ENCODE data around the gene CD209.
"Not testable (repeated sequence)": the region's sequence is repeated elsewhere in the genome, so short reads cannot be mapped to it uniquely, and the experiment has no call there.

Gene CD209

DNA sequence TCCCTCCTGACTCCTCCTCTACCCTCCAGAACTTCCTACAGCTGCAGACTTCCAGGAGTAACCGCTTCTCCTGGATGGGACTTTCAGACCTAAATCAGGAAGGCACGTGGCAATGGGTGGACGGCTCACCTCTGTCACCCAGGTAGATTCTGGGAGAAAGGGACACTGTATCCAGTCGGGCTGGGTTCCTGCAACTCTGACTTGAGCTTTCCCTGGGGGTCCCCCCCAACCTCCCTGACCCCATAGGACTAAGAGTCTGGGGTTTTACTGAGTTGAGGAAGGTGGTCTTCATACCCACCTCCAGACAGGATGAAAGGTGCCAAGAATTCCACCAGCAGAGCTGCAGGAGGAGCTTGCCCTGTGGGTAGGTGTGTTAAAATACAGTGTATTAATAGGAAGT lies 20.2 kb upstream of the CD209 start:
- no peak for DNase-seq

DNA sequence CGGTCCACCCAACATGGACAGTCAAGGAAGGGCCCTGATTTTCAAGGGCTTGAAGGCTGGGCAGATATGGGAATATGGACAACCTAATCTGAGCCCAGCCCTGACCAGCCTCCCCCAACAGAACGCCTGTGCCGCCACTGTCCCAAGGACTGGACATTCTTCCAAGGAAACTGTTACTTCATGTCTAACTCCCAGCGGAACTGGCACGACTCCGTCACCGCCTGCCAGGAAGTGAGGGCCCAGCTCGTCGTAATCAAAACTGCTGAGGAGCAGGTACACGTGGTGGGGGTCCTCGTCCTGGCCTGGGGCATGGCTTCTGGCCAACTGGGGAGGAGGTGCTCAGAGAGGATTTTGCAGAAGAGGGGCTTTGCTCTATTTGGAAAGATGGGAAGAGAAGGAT lies 19.2 kb upstream of the CD209 start:
- no peak for DNase-seq

DNA sequence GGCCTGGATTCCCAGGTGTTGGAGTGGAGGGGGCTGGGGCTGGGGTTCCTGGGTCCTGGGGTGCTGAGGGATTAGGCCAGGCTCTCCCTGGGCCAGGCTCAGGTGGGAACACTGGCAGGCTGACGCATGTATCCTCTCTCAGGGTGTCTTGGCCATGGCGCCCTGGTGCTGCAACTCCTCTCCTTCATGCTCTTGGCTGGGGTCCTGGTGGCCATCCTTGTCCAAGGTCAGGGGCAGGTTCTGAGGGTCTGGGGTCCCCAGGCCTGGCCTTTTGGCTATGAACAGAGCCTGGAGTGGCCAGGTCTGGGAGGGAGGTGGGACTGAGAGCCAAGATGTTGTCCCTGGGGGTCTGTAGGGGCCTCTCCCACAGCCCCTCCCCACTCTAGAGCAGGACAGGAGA lies 17.7 kb upstream of the CD209 start:
- not testable (repeated sequence) for DNase-seq

DNA sequence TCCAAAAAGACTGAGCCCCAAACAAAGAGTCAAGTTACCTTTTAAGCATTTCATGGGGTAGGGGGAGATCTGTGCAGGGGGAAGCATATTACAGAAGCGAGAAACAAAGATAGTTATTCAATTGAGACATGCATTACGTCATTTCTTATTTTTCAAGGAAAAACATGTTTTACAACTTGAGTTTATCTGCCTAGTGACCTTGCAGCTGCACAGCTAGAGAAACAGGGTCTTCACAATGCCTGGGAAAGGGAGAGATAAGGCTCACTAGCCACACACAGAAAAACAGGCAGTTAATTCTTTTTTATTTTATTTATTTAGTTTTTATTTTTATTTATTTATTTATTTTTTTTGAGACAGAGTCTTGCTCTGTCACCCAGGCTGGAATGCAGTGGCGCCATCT lies 16.8 kb upstream of the CD209 start:
- DNase-seq: not testable (repeated sequence)

DNA sequence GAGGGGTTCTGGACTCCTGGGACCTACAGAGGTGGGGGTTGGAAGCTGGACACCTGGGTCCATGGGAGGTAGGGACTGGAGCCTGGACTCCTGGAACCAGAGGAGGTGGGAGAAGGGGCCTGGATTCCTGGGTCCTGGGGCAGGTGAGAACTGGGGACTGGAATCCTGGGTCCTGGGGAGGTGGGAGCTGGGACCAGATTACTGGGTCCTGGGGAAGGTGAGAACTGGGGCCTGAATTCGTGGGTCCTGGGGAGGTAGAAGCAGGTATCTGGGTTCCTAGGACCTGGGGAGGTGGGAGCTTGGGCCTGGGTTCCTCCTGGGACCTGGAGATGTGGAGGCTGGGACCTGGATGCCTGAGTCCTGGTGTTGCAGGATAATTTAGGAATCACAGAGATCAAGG lies 16.4 kb upstream of the CD209 start:
- no peak for DNase-seq

DNA sequence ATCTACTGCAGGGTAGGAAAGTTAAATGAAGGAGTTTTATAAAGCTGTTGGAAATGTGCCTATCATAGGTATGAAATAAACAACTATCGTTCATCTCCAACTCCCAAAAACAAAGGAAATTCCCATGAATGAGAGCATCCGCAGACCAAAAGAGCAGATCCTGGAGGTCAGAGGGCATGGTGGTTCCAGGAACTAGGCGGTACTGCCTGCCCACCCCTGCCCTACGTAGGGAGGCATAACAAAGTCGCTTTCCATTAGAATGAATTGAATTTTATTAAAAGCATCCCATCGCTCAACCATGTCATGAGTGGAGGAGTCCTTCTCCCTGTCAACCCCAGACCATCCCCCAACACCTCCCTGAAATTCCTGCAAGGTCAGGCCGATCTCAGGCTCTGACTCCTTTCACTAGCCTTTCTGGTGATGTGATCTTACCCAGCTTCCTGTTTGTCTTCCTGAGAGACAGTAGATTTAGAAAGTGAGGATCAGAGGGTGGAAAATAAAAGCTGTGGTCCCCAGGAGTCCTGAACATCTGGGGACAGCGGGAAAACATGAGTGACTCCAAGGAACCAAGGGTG lies 15.5 kb upstream of the CD209 start, which contains the start of gene CLEC4M:
CLEC4M (plus strand) TSS at position 525 of the 575 bp plus-strand sequence; CDS start at position 549, 24 bp downstream.
- DNase-seq: no peak

DNA sequence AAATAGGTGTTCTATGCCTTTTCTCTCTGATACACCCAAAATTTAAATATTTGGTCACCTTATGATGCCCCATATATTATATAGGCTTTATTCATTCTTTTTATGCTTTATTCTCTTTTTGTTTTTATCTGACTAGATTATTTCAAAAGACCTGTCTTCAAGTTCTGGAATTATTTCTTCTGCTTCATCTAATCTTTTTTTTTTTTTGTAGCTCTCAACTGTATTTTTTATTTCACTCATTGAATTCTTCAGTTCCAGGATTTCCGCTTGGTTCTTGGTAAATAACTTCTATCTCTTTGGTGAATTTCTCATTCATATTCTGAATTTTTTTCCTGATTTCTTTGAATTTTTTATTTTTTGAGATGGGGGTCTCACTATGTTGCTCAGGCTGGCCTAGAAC lies 11.8 kb upstream of the CD209 start:
- no peak for DNase-seq

DNA sequence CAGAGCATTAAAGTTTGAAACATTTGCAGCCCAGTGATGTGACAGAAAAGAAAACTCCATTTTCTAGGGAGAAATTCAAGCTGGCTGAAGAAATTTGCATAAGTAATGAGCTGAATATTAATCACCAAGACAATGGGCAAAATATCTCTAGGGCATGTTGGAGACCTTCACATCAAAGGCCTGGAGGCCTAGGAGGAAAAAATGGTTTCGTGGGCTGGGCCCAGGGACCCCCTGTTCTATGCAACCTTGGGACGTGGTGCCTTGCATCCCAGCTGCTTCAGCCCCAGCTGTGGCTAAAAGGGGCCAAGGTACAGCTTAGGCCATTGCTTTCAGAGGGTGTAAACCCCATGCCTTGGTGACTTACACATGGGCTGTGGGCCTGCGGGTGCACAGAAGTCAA lies 10.0 kb upstream of the CD209 start:
- no peak for DNase-seq

DNA sequence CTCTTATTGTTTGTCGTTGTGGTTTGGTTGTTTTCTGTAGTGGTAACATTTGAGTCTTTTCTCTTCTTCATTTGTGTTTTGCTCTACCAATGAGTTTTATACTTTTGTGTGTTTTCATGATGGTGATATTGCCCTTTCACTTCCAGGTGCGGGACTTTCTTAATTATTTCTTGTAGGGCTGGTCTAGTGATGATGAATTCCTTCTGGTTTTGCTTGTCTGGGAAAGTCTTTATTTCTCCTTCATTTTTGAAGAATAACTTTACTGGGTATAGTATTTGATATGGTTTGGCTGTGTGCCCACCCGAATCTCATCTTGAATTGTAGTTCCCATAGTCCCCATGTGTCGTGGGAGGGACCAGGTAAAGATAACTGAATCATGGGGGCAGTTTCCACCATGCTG lies 8.9 kb upstream of the CD209 start:
- DNase-seq: no peak

DNA sequence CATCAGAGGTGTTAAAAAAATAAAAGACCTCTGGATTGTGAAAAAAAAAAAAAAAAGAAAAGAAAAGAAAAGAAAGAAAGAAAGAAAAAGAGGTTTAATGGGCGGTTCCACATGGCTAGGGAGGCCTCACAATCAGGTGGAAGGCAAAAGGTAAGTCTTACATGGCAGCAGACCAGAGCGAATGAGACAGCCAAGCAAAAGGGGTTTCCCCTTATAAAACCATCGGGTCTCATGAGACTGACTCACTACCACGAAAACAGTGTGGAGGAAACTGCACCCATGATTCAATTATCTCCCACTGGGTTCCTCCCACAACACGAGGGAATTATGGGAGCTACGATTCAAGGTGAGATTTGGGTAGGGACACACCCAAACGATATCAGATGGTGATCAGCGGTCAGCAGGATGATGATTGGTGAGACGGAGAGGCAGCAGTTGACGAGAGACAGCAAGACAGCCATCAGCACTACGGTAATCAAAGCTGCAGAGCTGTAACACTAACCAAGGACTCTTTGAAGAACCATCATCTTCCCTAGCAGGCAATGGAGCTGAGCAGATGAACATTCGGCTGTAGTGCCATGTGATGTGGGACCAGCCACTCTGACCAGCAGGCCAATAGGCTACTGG lies 3.9 kb upstream of the CD209 start:
- DNase-seq: no peak

DNA sequence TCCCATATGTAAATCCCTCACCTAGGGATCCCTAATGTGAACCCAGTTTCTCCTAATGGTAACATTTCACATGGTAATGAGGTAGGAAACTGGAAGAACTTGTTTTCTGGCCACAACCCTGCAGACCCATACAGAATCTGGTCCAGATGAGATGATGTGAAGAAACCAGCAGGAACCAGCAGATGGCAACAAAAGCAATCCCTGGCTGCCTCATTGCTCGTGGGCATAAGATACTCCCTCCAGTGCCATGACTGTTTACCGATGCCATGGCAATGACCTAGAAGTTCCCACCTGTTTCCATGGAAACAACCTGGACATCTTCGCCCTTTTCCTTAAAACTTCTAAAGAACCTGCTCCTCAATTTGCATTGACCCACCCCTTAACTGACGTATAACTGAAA lies 1.4 kb upstream of the CD209 start:
- no peak for DNase-seq

DNA sequence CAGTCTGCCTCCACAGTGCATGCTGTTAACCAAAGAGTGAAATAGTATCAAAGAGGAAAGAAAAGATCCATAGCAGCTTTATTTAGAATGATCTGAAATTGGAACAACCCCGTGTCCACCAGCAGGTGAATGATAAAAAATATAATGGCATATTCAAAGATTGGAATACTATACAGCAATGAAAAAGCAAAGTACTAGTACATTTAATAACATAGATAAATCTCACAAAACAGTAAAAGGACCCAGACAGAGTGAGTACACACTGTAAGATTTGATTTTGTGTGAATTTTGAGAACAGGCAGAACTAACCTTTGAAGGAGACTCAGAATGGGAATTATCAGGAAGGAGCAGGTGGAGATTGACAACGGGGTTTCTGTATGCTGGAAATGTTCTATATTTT lies 837 bp upstream of the CD209 start:
- no peak for DNase-seq

DNA sequence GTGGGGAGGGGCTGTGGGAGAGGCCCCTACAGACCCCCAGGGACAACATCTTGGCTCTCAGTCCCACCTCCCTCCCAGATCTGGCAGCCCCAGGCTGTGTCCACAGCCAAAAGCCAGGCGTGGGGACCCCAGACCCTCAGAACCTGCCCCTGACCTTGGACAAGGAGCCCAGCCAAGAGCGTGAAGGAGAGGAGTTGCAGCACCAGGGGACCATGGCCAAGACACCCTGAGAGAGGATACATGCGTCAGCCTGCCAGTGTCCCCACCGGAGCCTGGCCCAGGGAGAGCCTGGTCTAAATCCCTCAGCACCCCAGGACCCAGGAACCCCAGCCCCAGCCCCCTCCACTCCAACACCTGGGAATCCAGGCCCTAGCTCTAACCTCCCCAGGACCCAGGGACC lies 1.0 kb downstream of the CD209 start:
- DNase-seq: not testable (repeated sequence)

DNA sequence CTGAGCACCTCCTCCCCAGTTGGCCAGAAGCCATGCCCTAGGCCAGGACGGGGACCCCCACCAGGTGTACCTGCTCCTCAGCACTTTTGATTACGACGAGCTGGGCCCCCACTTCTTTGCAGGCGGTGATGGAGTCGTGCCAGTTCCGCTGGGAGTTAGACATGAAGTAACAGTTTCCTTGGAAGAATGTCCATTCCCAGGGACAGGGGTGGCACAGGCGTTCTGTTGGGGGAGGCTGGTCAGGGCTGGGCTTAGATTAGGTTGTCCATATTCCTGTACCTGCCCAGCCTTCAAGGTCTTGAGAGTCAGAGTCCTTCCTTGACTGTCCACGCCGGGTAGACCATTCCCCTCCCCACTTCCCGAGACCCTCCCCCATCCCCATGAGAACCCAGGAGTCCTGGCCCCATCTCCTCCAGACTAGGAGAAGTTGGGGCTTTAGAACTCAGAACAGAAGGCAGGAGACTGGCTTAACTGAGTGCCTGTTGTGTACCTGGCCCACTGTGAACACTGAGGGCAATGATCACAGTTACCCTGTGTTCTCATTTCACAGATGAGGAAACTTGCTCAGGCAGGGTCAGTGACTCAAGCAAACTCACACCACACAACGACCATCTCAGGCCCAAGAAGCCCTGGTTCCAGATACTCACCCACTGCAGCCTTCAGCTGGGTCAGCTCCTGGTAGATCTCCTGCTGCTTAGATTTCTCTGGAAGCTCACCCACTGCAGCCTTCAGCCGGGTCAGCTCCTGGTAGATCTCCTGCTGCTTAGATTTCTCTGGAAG lies 2.3 kb downstream of the CD209 start:
- no peak for DNase-seq

DNA sequence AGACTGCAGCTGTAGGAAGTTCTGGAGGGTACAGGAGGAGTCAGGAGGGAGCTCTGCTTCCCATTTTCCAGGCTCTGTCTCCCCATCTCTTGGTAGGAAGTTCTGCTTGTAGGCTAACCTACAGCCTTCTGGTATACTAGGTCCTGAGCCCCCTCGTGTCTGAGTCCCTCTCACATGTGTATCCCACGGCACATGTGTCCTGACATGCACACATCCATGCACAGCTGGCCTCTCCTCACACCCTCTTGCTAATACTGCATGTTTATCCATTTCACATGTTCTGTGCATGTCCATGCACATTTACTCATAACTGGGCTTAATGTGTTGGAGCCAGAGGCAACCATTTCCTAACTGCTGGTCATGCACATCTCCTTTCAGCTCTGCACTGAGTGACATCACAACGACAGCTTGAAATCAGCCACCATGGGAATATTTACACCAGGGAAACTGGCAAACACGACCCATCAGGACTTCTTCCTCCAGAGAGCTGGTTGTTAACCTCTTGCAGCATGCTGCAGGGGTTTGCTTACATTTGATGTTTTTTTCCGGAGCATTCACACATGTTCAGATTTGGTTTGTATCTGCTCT lies 3.0 kb downstream of the CD209 start:
- DNase-seq: no peak

DNA sequence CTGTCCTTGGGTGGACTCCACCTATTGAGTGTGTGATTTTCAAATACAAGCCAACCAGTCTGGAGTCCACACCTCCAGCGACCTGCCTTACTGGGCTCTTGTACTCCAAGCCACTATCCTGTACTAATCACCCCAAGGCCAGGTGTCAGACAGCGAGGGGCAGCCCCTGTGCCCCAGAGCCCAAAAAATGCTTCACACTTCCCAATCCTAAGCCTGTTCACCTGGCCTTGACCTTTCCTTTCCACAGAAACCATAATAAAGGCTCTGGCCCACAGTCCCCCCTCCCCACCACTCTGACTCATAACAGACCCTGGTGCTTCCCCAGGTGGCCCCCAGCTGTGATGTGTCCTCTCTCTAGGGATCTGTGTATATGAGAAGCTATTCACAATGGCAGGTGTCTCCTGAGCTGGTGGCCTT lies 3.9 kb downstream of the CD209 start:
- DNase-seq: no peak

DNA sequence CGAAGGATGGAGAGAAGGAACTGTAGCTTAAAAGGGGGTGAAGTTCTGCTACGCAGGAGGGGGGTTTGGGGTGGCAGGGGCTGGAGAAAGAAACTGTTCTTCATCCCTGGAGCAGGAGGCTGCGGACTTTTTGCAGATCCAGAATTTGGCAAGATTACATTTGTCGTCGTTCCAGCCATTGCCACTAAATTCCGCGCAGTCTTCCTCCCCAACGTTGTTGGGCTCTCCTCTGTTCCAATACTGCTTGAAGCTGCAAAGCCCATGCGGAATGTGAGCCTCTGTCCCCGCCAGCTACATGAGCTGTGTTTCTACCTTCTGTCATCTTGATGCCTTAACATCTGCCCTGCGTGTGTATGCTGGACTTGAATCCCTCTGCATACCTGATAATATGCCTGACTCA lies 4.3 kb downstream of the CD209 start:
- DNase-seq: no peak

DNA sequence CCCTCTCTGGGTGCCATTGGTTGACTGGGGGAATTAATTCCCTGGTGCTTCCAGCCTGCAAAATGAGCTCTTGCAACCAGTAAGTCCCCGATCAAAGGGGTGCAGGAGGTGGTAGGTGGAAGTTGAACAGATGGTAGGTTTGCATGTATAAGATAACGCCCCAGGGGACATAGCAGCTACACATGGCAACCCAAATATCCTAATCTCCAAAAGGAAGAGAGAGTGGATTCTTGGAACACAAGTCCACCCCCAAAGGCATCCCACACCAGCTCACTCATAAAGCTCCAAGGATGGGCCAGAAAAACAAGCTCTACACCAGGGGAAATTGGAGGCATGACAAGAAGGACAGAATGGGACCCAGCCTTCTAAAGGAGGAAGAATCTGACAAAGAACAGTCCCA lies 4.8 kb downstream of the CD209 start:
- DNase-seq: no peak

DNA sequence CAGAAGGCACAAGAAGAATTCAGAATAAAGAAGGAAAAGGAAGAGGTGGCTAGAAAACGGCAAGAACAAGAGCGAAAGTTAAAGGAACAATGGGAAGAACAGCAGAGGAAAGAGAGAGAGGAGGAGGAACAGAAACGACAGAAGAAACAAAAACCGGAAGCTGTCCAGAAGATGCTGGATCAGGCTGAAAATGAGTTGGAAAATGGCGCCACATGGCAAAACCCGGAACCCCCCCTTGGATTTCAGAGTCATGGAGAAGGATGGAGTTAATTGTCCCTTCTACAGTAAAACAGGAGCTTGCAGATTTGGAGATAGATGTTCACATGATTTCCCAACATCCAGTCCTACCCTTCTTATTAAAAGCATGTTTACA lies 6.7 kb downstream of the CD209 start:
- DNase-seq: no peak

DNA sequence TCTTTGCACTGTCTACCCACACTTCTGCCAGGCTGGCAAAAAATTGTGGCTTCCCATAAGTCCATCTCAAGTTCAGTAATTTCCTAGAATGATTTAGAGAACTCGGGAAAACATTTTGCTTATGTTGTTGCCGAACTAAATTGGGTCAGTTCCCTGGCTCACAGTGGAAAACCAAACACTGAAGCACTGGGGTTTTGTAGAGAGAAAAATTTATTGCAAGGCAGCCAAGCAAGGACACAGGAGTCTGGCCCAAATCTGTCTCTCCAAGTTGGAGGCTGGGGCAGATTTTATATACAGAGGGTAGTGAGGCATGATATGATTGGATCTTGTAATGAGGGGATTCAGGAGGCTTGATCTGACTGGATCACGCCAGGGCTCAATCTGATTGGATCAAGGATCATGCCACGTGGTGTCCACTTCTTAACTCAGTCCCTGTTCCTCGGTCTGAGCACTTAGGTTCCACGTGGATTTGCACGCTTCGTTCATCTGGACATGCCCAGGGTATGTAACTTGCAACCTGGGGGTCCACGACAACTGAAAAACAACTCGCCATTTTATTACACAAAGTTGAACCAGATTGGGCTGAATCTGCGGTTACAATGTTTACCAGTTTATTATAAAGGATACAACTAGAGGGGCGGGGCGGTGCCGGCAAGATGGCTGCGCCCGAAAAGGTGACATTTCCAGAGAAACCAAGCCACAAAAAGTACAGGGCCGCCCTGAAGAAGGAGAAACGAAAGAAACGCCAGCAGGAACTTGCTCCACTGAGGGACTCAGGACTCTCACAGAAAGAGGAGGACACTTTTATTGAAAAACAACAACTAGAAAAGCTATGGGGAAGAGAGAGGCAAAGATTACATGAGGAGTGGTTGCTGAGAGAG lies 7.3 kb downstream of the CD209 start:
- DNase-seq: no peak

DNA sequence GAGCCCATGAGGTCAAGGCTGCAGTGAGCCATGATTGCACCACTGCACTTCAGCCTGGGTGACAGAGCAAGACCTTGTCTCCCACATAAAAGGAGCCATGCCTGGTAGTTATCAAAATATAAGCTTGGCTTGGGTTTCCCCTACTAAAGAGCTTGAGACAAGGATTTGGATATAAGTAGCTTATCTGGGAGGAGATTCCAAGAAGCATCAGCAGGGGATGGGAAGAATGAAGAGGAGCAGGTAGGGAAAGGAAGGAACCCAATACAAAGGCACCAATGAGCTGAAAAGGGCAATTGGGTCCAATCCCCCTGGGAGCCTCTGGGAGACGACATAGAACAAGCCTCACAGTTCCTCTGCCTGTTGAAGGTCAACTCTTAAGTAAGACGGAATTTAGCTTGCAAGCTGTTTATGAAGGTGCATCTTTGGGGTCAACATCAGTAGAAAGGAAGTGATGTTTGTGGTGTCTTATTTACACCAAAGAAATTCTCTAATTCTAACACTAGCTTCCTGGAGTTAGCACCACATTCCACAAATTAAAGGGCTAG lies 8.1 kb downstream of the CD209 start:
- no peak for DNase-seq

DNA sequence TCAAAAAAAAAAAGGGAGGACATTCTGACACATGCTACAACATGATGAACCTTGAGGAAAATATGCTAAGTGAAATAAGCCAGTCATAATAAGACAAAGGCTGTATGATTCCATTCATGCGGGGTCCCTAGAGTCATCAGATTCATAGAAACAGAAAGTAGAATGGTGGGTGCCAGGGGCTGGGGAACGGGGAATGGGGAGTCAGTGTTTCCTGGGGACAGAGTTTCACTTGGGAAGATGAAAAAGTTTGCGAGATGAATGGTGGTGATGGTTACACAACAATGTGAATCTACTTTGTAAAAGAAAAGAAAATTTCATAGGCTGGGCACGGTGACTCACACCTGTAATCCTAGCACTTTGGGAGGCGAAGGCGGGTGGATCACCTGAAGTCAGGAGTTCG lies 9.3 kb downstream of the CD209 start:
- no peak for DNase-seq

DNA sequence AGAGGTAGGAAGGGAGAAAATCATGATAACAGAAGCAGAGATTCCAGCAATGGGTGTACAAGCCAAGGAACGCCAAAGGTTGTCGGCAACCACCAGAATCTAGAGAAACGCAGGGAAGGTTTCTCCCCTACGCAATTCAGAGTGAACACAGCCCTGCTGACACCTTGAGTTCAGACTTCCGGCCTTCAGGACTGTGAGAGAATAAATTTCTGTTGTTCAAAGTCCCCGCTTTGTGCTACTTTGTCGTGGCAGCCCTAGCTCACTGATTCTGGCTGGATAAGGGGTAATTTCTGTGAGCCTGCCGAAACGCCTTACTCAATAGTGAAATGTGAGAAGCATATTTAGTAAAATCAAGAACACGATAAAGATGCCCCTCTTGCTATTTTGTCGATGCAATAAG lies 10.1 kb downstream of the CD209 start:
- DNase-seq: no peak
